HL-60/S4 (cell line): ENCODE measurements around the gene PCSK6.
"Not testable (repeated sequence)": the region's sequence is repeated elsewhere in the genome, so short reads cannot be mapped to it uniquely, and the experiment has no call there.

ENCODE experiments used
- in situ Hi-C: fragments of 300-500 bp; cut with MboI; formaldehyde crosslinking; loops from 2 replicates; pipeline ENCODE4 v1.14.3; 2022; ENCODE audit warnings: low sequenced_read_pairs

PCSK6 gene

DNA sequence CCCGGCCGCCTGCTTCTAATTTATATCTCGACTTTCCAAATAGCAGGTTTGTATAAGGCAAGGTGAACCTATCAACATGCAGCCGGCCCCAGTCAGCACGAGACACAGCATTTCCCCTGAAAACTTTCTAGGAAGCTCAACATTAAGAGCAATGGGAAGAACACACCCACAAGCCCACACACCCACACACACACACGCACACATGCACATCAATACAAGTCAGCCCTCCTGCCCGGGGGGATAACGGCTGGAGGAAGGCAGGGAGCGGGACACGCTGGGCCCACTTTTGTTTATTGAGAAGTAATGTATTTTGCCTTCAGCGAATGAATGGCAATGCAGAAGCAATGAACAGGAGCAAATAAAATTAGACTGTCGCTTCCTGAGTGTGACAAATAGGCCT, 83.5 kb downstream of the PCSK6 start:
- in situ Hi-C loops = no loop called here

DNA sequence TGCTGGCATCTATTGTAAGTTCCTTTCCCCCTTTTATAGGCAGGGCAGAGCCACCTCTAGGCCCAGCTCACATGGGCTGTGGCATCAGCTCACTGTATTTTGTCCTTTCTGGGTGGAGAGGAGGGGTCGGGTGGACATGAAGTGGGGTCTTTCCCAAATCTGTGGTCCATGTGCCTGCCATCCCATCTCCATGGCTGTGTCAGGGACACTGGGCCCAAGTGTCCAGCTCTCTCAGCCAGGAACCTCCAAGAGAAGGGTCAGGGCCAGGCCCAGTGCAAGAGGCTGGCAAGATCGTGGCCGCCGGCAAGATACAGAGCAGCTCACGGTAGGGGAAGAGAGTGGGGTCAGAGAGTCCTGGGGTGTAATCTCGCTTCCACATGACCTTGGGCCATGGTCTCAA, 85.3 kb downstream of the PCSK6 start:
- in situ Hi-C loops = no loop called here

DNA sequence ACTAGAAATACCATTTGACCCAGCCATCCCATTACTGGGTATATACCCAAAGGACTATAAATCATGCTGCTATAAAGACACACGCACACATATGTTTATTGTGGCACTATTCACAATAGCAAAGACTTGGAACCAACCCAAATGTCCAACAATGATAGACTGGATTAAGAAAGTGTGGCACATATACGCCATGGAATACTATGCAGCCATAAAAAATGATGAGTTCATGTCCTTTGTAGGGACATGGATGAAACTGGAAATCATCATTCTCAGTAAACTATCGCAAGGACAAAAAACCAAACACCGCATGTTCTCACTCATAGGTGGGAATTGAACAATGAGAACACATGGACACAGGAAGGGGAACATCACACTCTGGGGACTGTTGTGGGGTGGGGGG, 86.6 kb downstream of the PCSK6 start:
- in situ Hi-C loops = not testable (repeated sequence)

DNA sequence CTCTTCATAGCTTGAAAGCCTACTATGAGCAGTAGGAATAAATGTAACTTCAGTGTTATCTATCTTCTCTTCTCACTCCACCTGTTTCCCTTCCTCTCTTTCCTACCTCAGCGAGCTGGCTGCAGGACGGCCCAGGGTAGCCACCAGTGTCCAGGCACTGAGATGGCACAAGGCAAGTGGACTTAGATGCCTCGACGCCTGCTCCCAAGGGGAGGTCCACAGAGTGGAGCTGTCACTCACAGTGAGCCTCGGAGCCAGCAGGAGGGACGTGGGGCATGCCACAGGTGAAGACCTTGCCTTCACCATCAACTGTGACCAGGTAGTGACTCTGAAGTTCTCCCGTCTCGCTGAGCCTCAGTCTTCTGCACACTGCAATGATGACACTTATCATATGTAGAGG, 88.2 kb downstream of the PCSK6 start:
- in situ Hi-C loops = no loop called here

DNA sequence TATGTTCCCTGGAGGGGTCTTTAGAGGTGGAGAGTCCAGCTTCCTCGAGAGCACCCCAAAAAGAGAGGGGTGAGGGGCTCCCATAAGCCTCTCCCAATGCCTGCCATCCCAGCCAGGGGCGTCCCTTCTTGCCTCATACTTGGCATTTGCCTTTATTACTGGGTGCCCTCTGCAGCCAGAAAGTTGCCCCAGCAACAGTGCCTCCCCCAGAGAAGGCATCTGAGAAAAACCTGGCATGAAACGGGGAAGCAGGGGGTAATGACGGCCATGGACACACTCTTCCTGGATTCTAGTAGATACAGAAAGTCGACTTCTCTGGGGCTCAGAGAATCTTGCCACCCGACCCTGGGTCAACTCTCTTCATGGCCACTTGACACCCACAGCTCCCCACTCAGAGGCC, 90.1 kb downstream of the PCSK6 start:
- in situ Hi-C loops = no loop called here

DNA sequence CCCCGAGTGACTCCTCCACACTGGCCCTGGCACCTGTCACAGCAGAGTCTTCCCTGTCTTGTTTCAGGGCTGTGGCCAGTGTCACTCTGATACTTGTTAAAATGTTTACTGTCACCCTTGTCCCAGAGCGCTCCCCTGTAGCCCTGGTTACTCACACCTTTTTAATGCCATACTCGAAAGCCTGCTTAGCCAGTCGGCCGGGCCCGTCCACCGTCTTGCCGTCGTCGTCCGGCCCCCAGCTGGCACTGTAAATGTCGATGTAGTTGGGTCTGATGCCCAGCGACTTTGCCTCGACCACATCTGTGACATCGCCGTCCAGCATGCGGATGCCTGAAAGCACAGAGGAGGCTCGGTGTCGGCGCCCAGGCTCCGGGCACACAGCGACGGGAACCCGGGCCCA, 91.3 kb downstream of the PCSK6 start:
- in situ Hi-C loops = no loop called here

DNA sequence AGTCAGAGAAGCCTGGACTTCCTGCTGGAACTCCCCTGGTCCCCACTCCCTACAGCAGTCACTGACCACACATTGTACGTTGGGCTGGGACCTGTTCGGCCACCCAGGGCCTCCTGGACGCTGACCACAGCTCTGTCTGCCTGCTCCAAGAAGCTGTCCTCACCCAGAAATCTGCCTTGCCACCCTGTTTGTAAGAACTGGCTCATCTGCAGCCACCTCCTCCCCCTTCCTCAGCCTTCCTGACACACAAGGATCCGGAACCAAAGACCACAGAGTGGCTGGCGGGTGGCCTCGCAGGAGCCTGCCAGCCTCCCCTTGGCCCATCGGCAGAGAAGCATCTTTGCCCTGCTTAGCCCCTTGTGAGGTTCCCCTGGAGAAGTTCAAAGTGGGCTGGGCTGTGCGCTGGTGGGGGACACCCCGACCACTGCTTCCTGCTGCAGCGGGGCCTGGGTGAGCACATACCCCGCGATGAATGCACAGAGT, 91.9 kb downstream of the PCSK6 start:
- in situ Hi-C loops = no loop called here

DNA sequence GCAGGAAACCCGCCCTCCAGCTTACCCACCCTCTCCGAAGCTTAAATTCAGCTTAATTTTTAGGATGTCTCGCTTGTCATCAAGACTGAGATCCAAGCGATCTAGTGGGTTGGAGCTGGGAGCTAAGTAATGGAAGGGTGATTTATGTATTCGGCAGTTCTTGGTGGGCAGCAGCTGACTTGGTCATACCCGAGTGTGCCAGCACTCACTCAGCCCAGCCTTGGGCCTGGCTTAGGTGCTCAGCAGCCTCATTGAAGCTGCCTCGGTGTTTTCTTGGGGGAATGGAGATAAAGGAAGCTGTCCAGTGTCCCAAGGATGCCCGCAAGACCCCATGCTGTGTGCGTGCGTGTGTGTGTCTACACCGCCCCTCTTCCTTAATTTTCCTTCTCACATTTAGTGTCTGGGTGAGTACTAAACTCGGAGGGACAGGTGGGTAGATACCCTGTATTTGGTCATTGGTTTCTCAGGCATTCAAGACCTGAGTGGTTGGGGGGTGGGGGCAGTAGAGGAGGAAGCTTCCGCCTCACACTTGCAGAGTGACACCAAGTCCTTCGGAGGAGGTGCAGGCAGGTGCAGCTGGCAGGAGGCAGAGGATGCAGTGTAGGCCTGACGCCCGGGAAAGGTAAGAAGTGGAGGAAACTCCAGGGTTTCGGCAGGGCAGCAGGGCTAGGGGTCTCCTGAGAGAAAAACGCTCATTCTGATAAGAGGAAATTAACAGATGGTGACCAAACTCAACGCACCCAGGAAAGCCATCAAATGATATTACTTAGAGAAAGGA, 92.8 kb downstream of the PCSK6 start:
- in situ Hi-C loops = no loop called here

DNA sequence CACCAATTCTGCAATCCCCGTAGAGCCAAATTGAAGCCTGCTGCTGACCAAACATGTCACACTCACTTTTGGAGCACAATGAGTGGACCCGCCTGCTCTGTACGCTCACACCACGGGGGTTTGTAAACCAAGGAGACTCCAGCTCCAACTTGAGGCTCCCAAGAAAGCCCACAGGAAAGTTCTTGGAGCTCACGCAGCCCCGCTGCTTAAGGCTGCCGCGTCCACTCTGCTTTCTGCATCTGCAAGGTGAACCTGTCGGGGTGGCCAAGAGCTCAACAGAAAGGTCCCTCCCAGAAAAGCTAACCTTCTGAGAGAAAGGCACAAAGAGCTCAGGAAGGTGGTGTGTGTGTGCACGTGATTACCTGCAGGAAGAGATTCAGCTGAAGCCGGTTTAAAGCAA, 94.9 kb downstream of the PCSK6 start:
- in situ Hi-C loops = no loop called here

DNA sequence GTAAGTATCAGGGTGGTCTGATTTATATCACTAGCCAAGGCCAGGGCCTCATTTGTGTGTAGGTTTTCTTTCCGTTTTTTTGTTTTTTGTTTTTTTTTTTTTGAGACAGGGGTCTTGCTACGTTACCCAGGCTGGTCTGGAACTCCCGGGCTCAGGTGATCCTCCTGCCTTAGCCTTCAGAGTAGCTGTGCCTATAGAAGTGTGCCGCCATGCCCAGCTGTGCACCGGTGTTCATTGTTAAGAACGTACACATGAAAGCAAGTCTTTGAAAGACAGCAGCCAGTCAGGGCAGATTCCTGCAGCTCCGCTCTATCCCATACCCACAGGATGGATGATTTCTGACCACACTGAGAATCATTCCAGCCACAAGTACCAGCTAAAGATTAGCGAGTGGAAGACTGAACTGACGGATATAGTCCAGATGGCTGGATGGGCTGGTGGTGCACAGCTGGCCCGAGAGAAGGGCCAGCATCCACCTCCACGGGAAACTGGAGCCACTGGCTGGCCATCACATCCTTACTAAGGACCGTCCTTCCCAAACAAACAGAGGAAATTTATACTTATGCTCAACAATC, 95.4 kb downstream of the PCSK6 start:
- in situ Hi-C loops = no loop called here

DNA sequence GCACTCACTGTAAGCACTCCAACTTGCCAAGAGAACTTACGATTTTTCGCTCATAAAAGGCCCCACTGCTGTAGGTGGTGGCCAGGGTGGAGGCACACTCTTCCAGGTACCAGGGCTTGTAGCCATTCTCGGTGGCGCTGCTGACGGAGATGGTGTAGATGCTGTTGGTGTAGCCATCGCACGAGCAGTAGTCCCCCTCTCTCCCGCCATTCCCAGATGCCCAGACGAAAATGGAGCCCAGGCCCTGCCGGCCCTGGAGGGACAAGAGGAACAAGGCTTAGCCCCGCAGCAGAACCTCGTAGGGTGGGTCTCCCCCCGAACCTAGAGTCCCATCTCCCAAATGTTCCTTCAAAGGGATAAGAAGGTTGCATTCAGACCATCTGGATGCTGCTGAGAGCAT, 96.3 kb downstream of the PCSK6 start:
- in situ Hi-C loops = no loop called here

DNA sequence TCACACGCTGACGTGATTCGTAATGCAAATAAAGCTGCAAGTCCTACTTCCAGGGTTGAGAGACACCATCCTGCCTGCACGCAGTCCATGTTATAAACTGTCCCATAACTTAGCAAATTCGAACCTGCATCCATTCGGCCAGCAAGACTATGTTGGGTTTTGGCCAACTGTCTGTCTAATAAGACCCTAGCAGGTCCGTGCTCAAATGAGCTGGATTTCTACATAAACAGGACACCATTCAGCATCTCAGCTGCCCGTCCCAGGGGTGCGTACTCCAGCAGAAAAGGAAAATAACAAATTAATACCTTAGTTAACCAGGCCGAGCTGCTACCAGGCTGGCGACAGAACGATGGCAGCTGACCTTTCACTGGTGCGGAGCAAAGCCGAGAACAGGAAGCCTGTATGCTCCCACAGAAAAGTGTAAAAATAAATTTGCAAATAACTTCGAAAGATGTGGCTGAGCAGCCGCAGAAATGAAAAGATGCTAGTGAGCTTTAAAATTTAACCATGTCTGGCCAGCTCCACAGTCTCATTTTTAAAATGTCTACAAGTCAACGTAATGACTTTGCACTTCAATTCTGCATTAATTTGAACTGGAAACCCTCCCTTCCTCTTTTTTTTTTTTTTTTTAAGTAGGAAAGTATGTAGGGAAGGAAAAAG, 97.4 kb downstream of the PCSK6 start:
- in situ Hi-C loops = no loop called here

DNA sequence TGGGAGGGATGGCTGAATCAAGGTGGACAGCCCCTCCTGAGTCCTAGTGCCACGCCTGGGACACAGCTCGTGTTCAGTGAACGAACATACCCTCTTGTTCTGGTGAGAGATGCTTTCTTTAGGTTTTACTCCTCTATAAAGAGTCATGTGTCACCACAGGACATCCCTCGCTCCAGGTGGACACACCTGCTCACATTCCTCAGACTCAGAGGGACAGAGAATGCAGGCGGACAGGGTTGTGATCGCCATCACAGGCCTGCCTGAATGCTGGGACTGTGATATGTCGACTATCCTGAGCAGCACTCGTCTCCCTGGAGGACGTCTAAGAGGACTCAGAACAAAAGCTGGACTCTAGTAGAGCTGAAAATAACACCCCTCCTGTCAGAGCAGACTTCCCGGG, 98.1 kb downstream of the PCSK6 start:
- in situ Hi-C loops = no loop called here

DNA sequence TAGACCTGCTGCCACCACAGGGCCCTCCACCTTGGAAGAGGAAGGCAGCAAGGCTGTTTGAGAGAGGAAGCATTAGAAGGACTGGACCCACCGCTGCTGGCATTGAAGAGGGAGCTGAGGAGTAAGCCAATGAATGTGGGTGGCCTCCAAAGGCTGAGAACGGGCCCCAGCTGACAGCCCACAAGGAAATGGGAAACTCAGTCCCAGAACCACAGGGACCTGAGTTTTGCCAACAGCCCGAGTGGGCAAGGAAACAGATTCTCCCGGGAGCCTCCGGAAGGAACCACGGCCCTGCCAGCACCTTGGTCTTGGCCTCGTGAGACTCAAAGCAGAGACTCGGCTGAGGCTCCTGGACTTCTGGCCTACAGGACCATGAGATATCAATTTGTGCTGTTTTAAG, 99.0 kb downstream of the PCSK6 start:
- in situ Hi-C loops = no loop called here

DNA sequence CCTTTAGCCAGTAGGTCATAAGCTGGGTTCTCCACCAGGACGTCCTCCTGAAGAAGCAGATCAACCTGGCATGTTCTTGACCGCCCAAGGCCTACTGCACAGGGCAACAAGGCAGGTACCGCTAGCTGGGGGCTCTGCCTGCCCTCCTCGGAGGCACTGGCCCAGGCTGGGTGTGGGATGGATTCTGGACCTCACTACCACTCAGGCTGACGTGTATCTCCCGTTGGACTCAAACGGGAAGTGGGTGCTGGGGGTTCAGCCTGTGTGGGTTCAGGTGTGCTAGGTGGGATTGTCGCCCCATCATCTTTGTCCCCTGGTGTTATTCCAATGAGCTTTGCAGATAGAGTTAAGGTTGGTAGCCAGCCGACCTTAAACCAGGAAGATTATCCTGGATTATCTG, 99.4 kb downstream of the PCSK6 start:
- in situ Hi-C loops = no loop called here

DNA sequence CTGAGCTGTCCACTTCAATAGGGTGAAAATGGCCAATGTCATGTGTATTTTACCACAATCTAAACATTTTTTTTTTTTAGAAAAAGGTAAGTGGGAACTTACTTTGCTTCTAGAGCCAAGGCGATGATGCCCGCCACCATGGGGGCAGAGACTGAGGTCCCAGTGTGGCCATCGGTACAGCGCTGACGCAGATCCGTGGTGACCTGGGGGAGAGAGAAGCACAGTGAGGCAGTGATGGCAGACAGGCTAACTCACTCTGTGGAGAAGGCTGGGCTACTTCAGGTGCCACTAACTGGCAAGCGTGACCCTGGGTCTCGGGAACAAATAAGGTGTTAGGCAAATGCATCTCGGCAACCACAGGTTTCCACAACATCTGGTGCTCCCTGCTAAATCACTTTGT, 100.1 kb downstream of the PCSK6 start:
- in situ Hi-C loops = no loop called here

DNA sequence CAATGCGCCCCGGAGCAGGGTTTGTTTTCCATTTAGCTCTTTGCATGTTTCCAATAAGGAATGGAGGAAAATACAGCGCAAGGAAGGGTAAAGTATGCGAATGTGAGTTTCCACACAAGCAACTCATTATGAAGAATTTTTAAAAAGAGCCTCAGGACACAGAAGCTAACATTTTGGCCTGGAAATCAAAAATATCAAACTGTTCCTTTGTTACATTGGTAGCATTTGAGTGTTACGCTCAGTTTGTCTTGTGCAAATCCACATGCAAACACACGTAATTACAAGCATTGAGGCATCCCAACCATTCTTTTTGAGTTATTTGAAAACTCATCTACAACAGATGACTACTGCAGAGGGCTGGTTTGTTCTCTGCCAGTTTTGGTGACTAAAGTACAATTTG, 101.5 kb downstream of the PCSK6 start:
- in situ Hi-C loops = no loop called here

DNA sequence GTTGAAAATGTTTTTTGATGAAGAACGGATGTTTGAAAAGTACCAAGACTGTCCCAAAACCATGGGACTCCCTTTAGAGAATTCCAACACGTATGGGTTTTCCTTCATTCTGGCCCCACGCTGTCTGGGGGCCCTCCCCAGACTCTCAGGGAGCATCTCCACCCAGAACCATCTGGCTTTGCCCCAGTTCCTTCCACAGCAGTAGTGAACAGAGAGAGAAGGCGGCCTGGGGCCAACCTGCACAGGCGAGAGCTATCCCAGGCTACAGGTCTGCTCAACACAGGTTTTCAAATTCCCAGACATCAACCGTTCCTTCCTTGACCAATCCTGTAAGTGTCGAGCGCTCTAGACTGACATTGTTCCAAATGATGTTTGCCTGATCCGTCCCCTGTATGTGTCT, 101.9 kb downstream of the PCSK6 start:
- in situ Hi-C loops = no loop called here

DNA sequence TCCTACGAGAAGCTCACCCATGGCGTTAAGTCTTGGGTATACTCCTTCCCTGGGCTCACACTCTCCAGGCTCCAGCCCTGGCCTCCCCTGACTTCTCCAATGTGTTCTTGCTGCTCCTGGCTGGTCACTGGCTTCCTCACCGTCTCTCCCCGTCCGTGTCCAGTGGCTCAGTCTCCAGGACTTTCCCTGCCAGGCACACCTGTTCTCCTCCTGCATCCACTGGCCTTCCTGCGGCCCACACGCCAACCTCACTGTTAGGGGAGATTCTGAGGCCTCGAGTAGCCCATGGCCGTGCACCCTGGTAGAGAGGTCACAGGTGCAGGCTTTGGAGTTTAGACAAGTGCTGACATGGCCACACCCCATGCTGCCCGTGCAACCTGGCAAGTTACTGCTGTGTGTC, 102.5 kb downstream of the PCSK6 start:
- in situ Hi-C loops = no loop called here

DNA sequence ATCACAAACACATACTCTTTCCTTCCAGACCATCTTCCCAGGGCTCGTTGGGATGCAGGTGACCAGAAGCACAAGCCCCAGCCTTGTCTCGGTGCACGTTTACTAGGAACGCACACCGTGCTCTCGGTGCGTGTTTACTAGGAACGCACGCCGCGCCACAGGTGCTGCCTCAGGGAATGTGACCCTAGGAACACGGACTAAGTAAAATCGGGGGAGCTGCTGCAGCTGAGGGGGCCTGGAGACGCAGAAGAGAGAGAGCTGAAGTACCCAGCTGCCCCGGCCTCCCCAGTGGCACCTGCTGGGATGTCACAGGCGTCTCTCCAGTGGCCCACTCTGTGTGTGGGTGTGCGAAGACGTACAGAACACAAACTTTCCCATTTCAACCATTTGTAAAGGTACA, 103.5 kb downstream of the PCSK6 start:
- in situ Hi-C loops = no loop called here

DNA sequence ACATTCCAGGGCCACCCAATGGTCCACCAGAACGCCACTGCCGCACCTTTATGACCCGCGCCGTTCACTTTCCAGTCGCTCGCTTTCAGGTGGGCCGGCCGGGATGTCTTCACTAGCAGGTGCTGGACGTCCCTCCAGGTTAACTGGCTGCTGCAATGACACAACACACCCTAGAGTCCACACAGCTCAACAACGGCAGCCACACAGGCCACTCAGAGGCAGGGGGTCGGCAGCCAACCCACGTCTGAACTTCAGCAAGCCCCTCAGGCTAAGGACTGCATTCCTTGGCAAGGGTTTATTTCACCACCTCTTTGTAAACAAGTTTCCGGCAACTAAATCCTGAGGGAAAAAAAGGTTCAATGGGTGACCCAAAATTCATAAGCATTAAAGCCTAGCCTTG, 105.2 kb downstream of the PCSK6 start:
- in situ Hi-C loops = no loop called here

DNA sequence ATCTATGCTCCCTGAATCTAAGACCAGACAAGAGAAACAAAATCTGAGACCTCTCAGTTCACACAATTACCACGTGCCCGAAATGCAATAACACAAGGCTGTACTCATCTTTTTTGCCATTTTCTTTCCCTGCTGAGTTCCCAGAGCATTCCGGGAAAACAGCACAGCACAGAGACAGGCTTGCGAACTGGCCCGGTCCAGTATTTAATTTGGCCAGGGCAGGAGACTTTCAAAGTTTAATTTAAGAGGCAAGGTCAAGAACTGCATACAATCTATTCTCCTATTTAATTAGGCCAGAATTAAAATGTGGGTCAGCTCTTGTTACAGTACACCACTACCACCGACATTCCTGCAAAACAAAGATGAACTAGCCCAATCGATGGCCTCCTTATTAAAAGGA, 107.0 kb downstream of the PCSK6 start:
- in situ Hi-C loops = no loop called here
